ENCODE measurements around the gene PADI2.
A peak's percentile ranks its signal among the peaks of the same experiment; 100 is the strongest.

PADI2 gene

DNA sequence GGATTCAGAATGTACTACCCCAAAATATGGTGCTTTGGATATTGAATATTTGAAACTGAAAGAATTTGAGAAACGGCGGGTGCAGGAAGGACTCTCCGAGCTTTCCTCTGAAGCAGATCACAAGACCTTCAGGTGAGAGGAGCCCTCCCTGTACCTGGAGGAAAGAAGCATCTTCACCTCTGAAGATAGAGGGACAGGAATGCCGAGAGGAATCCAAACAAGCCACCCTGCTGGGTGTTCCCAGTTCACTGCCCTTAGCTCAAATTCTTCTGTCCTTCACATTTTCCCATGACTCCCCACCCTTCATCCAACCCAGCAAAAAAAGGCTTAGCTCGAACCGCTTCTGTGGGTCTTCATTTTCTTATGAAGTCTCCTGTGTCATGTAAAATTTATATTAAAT is 18.2 kb upstream of the PADI2 start:
- no peak for DNase-seq

DNA sequence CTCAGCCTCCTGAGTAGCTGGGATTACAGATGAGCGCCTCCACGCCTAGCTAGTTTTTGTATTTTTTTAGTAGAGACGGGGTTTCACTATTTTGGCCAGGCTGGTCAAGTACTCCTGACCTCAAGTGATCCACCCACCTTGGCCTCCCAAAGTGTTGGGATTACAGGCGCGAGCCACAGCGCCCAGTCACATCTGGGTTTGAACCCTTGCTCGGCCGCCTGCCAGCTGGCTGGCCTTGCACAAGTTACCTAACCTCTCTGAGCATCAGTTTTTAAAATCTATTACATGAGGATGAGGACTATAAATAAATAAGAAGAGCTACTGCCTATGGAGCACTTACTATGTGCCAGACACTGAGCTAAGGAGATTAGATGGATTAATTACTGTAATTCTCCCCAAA is 17.7 kb upstream of the PADI2 start:
- no peak for DNase-seq

DNA sequence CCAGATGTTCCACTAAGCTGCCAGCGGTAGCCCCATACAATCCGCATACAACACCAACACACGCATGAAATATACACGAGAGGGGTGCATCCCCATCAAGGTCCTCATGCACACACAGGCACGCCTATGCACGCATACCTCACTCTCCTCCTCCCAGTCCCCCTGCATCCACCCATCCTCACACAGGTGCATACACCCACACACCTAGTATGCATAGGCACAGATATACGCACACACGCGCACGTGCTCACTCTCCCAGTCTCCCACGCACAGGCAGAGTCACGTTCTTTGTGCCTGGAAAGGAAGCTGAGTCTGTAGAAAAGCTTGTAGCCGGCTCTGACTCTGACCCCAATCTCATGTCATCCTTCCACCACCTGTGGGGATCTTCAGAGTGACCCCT is 16.9 kb upstream of the PADI2 start:
- DNase-seq: no peak

DNA sequence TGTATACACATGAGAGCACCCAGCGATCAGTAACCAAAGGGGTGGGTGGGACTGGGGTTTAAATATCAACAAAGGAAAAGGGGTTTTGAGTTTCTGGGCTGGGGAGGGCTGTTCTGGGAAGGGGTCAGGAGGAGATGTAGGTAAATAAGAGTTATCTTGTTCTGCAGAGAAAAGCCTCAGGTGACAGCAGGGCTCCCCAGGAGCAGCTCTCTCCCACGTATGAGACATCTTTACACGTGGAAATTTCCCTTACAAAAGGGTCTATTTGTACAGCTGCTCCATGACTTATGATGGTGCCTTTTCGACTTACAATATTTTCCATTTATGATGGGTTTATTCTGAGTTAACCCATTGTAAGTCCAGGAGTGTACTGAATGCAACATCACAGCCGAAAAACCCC is 16.3 kb upstream of the PADI2 start:
- DNase-seq: no peak

DNA sequence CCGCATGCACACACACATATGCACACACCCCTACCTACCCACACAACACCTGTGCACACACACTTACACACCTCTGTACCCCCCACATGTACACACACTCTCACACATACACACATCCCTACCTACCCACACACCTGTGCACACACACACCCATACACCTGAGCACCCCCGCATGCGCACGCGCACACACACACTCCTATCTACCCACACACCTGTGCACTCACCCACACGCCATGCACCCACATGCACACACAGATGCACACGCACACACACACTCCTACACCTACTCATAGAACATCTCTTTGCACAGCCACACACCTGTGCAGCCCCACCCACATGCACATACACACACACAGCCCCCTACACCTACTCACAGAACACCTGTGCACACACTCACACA is 15.5 kb upstream of the PADI2 start:
- DNase-seq: no peak

DNA sequence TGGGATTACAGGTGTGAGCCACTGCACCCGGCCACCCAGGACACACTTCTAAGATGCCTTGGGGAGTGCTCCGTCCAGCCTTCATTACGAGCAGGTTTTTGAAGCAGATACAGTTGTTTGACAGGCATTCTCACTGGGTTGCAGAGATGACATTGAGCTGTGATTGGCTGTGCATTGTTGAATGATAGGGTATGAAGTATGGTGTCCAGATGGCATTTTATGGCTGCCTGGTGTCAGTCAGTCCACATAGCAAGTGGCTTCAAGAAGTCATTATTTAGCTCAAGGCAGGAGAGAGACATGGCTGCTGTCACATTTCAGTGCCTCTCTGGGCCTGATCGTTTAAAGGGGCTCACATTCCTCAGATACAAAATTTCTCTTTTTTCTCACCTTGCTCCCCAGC is 14.8 kb upstream of the PADI2 start:
- no peak for DNase-seq

DNA sequence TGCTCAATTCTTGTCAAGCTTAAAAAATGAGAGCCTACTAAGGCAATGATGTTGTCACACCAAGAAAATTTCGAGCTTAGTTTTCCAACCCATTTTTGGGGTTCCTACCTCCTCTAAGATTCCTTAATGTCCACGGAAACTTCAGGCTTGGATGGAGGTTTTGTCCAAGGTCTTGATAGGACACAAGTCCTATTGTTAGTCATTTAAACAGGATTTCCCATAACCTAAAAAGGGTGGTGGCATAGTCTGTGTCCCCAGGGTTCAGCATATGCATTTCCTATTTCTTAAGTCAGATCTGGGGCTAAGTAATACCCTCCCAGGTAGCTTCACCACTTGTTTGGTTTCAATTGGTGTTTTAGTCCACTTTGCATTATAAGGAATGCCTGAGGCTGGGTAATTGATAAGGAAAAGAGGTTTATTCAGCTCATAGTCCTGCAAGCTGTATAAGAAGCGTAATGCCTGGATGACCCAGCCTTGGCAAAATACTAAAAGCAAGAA is 10.9 kb upstream of the PADI2 start:
- DNase-seq: no peak

DNA sequence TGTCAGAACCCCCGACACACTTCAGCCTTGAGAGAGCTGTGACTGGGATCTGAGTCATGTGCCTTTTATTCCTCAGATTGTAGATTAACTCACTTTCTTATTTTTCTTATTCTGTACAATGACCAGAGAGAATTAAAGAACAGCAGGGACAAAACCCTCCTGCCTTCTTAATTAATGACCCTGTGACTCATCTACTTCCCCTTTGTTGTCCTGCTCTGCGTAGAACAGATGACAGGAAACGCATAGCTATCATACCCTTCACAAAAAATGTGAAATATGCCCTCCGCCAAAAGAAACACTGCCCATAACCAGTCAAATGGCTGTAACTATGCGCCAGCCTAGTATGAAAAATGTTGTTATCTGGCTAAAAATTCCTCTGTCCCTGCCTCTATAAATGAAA is 9.1 kb upstream of the PADI2 start:
- no peak for DNase-seq

DNA sequence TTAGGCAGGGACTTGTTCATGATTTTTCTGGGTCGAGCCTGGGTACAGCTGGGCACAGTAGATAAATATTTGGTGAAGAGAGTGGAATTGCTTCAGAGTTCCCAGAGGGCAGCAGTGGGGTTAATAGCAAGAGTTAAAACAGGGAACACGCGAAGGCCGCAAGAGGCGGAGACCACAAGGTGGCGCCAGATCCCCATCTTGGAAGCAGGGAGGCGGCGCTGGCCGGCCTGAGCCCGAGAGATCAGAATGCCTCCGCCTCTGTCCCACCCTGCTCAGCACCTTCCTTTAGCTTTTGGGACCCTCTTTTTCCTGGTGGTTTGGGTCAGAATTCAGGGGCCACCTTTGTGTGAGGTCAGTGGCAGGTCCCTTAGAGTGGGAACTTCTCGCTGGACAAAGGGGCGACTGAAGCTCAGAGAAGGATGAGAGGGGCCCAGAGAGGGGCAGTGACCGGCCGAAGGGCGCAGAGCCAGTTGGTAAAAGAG is 6.5 kb upstream of the PADI2 start:
- DNase-seq: peak; percentile 92 to 93

DNA sequence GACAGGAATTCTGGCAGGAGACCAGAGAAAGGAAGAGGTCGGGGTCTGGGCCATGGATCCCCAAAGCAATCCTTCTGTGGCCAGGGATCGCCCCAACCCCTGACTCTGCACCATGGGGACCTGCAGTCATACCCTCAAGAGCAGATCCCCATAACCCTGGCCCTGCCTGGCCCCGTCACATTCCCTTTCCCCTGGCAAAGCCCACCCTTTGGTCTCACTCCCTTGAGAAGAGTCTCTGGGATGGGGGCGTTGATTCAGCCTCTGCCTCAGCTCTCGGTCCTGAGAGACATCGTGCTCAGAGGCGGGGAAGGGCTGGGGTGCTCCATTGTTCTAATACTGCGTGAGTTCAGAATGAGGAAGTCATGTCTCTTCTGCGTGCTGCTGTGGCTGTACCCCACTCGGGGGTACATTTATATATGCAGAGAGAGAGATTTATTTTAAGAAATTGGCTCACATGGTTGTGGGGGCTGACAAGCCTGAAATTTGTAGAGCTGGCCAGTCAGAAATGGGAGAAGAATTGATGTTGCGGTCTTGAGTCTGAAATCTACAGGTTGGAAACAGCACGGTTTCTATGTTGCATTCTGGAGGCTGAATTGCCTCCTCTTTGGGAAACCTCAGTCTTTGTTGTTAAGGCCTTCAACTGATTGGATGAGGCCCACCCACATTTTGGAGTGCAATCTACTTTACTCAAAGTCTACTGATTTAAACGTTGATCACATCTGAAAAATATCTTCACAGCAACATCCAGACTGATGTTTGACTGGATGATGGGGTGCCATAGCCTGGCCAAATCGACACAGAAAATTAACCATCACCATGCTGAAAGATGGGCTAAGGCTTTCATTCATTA is 4.2 kb upstream of the PADI2 start:
- no peak for DNase-seq

DNA sequence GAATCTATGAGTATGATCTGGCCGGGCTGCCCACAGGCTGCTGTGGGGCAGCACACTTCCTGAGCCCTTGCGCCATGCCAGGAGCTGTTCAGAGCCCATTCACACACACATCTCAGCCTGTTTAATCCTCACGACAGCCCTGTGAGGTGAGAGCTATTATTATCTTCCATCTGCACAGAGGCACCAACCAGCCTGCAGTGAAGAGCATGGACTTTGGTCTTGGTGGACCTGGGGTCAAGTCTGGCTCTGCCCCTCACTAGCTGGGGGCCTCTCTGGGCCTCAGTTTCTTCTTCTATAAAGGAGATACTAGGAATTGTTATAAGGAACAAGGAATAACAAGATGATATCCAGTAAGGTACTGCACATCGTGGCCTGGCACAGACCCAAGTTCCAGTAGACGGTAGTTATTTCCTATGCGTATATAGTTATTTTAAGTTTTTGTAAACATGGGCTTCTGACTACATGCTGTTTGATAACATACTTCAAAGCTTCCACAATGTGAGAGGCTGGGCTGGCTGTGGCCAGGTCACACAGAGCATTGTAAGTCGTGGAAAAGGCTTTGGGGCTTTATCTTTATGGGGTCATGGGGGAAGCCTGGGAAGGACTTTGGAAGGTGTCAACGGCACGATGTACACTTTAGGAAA is 3.4 kb upstream of the PADI2 start:
- DNase-seq: no peak

DNA sequence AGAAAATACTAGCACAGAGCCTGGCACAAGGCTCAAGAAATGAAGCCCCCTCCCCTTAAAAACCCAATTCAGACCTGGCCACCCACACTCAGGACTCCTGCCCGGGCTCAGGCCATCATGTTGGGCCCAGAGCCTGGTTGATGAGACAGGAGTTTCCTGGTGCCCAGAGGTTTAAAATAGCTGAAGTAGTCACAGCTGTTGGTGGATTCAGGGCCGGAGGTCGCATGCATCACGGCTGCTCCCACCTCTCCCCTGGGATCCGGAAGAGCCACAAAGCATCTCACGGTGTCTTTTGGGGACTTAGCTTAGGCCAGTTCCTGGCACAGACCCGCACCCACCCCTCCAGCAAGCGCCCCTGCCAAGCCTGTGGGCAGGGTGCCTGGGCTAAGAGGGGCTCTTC is 2.6 kb upstream of the PADI2 start:
- no peak for DNase-seq

DNA sequence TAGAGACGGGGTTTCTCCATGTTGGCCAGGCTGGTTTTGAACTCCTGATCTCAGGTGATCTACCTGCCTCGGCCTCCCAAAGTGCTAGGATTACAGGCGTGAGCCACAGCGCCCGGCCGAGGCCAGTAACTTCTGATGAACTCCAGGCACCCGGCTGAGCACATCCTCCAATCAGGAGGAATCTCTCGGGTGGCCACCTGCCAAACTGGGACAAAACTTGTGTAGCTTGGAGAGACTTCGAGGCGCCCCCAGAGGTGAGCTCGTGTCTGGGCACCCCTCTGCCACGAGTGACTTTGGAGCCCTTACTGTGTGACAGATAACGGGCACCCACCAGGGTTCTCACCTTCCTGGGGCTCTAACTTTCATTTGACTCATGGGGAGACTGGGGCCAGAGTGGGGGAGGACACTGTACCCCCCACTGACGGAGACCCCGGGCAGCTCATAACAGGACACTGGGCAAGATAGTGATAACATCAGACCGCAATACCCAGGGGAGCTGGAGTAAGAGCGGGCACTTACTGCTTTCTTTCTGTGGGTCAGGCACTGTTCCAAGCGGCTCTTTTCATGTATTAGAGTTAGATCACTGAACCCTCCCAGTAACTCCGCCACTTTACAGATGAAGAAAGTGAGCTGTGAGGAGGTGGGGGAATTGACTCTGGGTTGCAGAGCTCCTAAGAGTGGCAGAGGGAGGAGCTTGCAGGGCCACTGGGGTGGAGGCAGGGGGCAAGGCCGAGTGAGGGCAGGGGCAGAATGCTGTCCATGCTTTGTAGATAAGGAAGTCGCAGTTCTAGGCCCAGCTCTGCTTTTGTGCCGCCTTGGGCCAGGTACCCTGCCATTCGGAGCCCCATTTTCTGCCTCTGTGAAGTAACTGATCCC is 1.9 kb upstream of the PADI2 start:
- no peak for DNase-seq

DNA sequence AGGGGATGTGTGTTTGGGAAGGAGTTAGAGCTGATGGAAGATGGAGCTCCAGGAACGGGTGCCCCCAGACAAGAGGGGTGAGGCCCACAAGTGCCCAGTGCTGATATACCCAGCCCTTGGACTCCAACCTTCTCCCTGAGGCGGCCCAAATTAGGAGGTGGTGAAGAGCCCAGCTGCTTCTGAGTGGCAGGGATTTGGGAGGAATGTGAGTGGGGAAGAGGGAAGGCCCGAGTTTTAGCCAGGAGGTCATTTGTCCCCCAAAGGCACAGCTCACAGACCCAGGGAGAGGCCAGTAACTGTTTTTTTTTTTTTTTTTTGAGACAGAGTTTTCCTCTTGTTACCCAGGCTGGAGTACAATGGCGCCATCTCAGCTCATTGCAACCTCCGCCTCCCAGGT is 1.2 kb upstream of the PADI2 start:
- no peak for DNase-seq

DNA sequence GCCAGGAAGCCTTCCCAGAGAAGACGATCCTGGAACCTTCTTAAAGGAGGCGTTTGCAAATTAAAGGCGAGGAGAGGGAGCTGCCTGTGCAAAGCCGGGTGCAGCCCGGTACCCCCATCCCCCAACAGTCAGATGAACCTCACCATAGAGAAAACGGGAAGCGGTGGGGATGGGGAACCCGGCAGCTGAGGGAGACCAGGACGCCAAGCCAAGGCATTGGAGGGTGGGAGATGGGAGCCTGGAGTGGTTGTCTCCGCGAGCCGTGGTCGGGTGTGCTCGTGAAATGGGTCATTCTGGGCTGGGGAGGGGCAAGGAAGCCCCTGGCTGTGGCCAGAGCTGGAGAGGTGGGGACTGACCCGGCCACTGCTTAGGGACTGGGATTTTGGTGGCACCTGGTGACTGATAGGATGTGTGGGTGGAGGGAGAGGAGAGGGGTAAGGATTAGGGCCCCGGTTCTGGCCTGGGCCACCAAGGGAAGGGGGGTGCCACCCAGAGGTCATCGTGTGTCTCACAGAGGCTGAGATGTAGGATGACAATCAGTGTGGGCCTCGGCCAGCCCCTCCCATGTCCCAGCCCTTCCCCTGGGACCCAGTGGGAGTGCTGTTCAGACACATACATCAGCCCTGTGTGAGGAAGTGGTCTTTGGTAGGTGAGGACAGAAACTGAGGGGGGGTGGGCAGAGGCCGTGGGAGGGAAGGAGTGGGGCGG is 676 bp upstream of the PADI2 start:
- no peak for DNase-seq

DNA sequence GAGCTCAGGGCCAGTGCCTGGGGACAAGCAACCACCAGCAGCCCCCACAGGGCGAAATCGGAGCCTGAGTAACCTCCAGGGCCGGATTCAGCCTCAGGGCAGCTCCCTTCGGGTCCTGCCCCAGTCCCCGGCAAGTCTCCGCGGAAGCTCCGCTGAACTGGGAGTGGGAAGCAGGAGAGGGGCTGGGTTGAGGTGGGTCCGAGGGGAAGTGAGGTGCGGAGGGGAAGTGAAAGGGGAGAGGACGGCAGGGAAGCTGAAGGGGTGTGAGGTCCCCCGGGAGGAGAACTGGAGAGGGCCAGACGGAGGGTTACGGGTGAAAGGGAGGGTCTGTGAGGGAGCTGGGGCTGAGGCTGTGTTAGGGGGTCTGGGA is 560 bp downstream of the PADI2 start:
- no peak for DNase-seq

DNA sequence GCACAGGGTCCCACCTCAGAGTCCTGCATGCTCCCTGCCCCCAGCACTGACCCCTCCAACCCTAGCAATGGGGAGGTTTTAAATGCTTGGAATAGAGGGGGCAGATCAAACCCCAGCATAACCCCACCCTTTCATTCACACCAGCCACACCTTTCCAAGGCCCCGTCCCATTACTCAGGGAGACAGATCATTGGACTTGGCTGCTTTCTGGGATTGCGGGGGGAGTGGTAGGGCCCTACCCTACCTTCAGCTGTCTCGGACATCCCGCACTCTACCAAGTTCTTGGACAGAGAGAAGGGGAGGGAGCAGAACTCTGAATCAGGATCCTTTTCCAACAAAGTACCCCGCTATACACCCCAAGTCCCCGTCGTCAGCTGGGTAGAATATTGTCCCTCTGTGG is 983 bp downstream of the PADI2 start:
- no peak for DNase-seq

DNA sequence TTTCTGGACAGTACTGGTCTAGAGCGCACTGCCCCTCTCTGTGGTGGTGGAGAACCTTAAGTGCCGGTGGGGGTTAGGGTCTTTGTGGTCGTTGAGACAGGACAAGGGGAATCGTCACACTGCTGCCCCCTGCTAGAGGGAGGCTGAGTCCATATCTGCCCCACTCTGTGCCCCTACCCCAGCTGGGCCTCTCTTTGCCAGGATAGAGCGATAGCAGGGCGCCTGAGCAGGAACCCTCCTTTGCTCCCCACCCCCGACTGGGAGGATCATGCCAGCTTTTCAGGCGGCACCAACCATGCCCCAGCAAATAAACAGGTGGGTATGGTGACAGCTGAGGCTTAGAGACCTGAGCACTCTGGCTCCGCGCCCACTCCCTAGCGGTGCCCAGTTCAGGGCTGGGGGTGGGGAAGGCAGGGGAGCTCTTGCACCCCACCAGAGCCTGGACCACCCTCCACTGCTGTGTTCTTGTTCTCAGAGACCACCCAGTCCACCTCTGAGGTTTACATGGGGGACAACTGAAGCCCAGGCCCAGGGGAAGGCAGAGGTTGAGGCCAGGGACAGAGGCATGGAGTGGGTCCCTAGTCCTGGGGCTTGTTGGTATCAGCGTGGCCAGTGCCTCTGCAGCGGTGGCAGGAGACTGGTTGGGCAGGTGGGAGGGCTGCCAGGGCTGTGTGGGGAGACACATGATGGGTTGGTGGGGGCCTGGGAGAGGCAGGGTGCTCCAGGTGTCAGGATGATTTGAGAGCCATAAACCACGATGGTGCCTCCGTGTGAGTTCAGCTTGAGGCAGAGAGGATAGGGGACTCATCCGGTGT is 1.6 kb downstream of the PADI2 start:
- DNase-seq: no peak

DNA sequence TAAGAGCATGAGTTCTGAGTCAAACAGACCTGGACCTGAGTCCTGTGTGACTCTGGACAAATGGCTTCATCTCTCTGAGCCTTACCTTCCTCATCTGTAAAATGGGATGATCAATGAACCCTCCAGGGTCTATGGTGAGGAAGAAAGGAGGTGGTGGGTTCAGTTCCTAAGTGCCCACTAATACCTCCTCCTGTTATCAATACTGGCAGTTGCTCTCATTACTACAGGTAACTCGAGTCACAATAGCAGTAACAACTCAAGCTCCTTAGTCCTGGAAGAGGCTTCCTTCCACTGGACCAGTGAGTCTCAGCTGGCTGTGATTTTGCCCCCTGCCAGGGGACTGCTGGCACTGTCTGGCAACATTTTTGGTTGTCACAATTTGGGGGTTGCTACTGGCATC is 2.6 kb downstream of the PADI2 start:
- DNase-seq: no peak

DNA sequence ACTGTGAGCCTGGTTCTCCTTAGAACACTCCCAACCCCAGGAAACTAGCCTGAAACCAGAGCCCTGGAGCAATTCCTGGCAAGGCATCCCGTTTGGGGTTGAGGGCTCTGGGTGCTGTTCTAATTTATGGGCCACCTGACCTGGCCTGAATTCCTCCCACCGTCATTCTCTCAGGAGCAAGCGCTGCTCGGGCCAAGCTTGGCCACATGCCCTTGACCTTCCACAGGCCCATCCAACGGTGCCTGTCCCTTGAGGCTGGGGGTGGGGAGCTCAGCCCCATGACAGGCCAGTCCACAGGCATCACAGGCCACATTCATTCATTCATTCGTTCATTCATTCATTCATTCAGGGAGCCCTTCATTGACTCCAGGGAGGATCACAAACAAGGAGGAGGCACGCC is 5.3 kb downstream of the PADI2 start:
- DNase-seq: no peak

DNA sequence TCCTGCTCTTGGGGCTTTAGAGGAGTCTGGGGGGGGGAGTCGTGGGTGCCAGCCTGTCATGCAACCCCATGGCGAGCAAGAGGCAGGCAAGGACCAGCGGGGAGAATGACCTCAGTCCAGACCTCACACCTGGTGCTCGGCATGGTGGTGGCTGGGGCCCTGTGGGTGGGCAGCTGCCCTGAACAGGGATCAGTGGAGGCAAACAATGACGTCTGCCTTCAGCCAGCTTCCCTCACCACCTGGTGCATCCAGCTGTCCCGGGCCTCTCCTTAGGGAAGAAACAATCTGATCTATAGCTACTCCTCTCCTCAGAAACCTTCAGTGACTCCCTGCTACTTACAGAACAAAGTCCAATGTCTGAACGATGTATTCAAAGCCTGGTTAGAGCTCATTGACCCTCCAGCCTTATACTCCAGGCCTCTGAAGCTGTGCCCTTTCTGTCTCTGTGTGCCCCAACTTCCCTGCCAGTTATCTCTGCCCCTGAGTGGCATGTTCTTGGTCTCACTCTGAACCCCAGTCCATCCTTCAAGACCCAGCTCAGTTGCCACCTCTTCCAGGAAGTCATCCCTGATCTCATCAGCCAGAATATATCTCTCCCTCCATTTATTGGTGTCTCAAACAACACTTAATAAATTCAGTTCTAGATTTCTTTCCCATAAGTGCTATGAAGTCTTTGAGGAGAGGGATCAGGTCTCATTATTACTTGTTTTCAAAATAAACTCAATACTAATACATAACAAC is 6.6 kb downstream of the PADI2 start:
- no peak for DNase-seq
